Head of caudate nucleus (tissue), 42 donors: ENCODE data around the gene FRAS1.

Source experiments
- DNase-seq, 42 donors: peaks; one replicate each; pipeline versions ENCODE4 v3.0.0 to v3.0.0-alpha.2; 2020 to 2021; ENCODE audit warnings: mixed read lengths in 7 of 42
- intact Hi-C: fragments of 100-400 bp; cut with DNase I; formaldehyde crosslinking; loops from one replicate; pipeline ENCODE4 v1.15.0; 2022

The FRAS1 gene

DNA sequence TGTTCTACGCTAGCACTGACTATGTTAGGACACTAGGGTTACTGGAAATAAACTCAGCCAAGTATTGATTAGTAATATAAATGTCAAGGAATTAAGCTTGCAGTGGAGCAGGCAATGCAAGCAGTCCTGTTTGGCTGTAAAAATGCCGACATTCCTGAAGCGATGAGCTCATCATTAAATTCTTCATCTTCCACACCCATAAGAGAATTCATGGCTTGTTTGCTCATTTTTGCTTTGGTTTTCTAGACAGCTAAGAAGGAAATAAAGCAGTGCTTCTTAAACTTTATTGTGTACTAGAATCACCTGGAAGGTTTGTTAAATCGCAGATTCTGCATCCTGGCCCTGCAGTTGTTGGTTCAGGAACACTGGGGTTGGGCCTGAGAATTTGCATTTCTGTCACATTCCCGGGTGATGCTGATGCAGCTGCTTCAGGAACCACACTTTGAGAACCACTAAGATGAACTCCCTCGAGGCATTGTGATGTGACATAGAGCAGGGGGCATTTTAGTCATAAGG, 512.2 kb downstream of the FRAS1 start:
- intact Hi-C loops = no loop called here
- no peak for DNase-seq

DNA sequence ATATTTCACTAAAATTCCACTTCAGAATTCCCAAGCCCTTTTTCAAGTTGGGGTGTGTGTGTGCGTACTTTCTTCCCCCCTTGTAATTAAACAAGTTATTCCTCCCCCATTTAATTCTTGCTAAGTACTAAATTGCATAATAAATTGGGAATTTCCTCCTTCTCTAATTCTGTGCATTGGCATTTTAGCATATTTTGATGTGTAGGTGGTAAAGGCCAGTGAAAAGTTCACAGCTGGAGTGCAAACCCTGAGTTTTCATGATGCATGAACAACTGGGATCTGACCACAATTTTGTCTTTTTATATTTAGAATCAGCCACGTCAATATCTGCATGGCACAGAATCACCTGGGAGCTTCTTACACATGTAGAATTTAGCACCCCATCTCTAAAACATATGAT, 513.0 kb downstream of the FRAS1 start:
- intact Hi-C loops = no loop called here
- DNase-seq = no peak

DNA sequence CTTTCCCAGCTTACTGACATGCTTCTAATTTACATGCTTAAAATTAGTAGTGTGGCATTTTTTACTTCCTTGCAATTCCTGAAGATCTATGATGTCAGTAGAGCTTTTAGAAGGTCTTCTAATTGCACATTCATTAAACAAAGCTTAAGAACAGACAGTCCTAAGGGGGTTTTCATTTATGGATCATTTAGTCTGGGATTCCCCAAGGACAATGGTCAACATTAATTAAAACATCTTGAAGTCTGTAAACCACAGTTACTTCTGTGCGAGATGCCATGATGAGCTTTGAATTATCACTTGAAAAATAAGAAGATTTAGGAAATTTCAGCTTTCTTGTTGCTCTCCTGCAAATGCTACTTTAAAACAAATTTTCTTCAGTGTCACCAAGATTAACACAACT, 514.7 kb downstream of the FRAS1 start:
- DNase-seq = no peak
- intact Hi-C loops = no loop called here

- intact Hi-C loops = no loop called here
- DNase-seq = no peak
These were observed 521.7 kb downstream of the FRAS1 start for GRCh38 chr4:78578674-78579425.

GRCh38 chr4:78581618-78582017, 524.5 kb downstream of the FRAS1 start:
- intact Hi-C loops = no loop called here
- DNase-seq = peak in 3 of 42 donors; percentile 2 to 42 (median 16)

GRCh38 chr4:78584863-78585547, 527.9 kb downstream of the FRAS1 start:
- no peak for DNase-seq
- intact Hi-C loops = no loop called here

DNA sequence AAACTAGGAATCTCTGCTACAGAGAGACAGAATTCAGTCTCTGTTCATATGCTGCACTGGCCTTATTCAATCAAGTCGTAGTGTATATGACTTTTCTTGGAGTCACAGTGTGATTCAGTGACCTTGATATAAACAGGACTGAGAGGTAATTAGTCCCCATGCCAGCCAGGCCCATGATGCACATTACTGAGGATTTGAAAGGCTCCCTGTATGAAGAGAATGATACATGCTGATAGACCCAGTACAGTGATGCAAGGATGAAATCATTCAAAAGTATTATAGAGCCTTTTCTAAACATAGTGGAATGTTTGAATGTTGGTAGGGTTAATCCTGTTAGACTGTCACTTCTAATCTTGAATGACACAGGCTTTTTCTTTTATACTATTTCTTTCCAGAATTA, 528.5 kb downstream of the FRAS1 start:
- intact Hi-C loops = no loop called here

DNA sequence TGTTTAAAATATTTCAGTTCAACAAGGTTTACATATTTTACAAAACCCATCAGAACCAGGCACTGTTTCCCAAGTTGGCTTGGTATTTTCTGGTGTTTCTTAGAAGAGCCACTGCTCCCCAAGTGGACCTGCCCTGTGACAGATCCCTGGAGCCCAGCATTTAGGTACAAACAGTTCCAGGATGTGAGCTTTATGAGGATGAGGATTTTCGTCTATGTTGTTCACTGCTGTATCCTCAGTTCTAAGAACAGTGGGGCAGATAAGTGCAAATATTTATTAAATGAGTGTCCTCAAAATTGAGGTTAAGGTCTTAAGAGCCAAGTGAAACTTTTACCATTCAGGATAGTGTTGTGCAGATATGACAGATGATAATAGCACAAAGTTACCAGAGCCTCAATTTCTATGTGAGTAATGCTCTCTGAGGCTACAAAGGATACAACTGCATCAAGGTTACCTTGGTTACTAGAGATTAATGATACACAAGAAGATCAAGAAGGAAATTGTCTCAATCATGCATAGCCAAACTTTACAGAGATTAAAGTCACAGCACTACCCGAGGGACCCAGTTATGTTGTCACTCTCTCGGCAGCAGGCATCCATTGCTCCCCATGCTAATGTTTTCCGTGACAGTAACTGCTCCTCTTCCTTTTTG, 531.9 kb downstream of the FRAS1 start:
- DNase-seq = no peak
- intact Hi-C loops = no loop called here

More for the DNA sequence above, 528.5 kb downstream of the FRAS1 start:
- no peak for DNase-seq

DNA sequence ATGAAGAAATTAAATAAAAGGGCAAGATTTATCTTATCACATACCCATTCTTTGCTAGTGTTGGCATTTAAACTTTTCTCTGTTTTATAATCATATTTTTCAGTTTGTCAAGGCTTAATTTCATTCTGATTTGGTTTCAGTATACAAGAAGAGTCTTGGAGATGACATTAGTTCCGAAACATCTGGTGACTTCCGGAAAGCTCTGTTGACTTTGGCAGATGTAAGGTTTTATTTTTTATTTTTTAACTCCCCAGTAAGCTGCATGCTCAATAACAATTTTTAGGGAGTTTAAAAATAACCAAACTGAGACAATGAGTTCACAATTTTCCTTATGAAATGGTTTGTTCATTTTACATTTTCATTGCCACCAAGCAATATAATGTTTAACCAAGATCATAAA, 534.3 kb downstream of the FRAS1 start:
- DNase-seq = no peak
- intact Hi-C loops = no loop called here

GRCh38 chr4:78592088-78592783, 535.1 kb downstream of the FRAS1 start:
- no peak for DNase-seq
- intact Hi-C loops = no loop called here
